Transverse colon (tissue), 4 donors: Measurements from ENCODE around the gene ASIC2.

Experiments
- EP300 ChIP-seq: sonication (generic); formaldehyde crosslinking; IDR thresholded peaks from one replicate; pipeline ENCODE4 v1.6.1; 2017; ENCODE audit warnings: antibody characterized with exemption, low read depth
- POLR2A ChIP-seq: fragments of 450-650 bp; IDR thresholded peaks from one replicate; pipeline ENCODE4 v1.6.1; 2016; ENCODE audit warnings: antibody characterized with exemption, mild to moderate bottlenecking, moderate library complexity
- POLR2AphosphoS5 ChIP-seq, 3 donors: sonication (generic); formaldehyde crosslinking; IDR thresholded peaks; one replicate each; pipeline ENCODE4 v1.6.1; 2016; ENCODE audit warnings: antibody characterized with exemption in 3 of 3
- TF ChIP-seq, protein P1 (sequence below), 5 experiments: fragments of 200-600 bp in 3 of 5; fragments of 450-650 bp in 2 of 5; sonication (generic) in 3 of 5; IDR thresholded peaks; 1 replicate in 2 of 5; 2 replicates in 3 of 5; pipeline ENCODE4 v1.5.1; 2016 to 2017; ENCODE audit warnings: antibody characterized with exemption in 5 of 5, inconsistent platforms in 3 of 5, mild to moderate bottlenecking in 2 of 5, moderate library complexity in 1 of 5

DNA sequence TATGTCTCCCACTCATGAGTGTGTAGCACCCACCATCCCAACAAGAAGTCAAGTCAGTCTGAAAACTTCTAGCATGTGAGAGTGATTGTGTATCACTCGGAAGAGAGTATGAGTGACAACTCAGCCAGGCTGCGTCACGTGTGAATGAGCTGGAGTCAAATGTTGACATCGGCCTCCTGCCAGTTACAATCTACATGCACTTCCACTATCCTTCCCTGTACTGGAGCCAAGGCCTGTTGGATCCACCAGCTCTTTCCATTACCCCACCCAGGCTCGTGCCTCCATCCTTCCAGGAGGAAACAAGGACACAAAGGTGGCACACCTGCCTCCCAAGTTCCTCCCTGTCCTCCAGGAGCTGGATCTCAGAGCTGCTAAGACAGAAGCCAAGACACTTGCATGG is 64.5 kb downstream of the ASIC2 start:
- TF ChIP-seq POLR2AphosphoS5 (IDR thresholded peaks at IDR 0.05), result no peak
- TF ChIP-seq, protein P1, sequence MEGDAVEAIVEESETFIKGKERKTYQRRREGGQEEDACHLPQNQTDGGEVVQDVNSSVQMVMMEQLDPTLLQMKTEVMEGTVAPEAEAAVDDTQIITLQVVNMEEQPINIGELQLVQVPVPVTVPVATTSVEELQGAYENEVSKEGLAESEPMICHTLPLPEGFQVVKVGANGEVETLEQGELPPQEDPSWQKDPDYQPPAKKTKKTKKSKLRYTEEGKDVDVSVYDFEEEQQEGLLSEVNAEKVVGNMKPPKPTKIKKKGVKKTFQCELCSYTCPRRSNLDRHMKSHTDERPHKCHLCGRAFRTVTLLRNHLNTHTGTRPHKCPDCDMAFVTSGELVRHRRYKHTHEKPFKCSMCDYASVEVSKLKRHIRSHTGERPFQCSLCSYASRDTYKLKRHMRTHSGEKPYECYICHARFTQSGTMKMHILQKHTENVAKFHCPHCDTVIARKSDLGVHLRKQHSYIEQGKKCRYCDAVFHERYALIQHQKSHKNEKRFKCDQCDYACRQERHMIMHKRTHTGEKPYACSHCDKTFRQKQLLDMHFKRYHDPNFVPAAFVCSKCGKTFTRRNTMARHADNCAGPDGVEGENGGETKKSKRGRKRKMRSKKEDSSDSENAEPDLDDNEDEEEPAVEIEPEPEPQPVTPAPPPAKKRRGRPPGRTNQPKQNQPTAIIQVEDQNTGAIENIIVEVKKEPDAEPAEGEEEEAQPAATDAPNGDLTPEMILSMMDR (IDR thresholded peaks at IDR 0.05), result no peak
- no peak for TF ChIP-seq POLR2A
- TF ChIP-seq EP300, result no peak
